Gastrocnemius medialis (tissue), 4 donors: ENCODE results near the gene ZDHHC12. TPM values are rescaled to one million over a fixed set of nuclear protein-coding genes. Genes with fewer than 3 reads are reported as not detected.
A peak's percentile ranks its signal among the peaks of the same experiment; 100 is the strongest.
"Not testable (repeated sequence)": the region's sequence is repeated elsewhere in the genome, so short reads cannot be mapped to it uniquely, and the experiment has no call there.

Experiments
- ATAC-seq, 2 donors: fragments of 150-250 bp; one replicate each; pipeline ENCODE4 v1.9.1; 2016
- DNase-seq, 2 donors: peaks; one replicate each; pipeline ENCODE4 v3.0.0-alpha.2; 2019
- H3K27ac ChIP-seq, 4 donors: fragments of 200-600 bp; sonication (generic); 1 replicate in 1 of 4; 2 replicates in 3 of 4; pipeline ENCODE4 v1.5.1; 2016 to 2018; ENCODE audit warnings: mild to moderate bottlenecking in 2 of 4, moderate library complexity in 1 of 4
- H3K27me3 ChIP-seq, 3 donors: fragments of 200-600 bp; sonication (generic) in 2 of 3; 1 replicate in 1 of 3; 2 replicates in 2 of 3; pipeline versions ENCODE4 v1.5.1 to v1.6.0; 2016 to 2019; ENCODE audit warnings: mild to moderate bottlenecking in 1 of 3, moderate library complexity in 1 of 3
- H3K36me3 ChIP-seq, 2 donors: fragments of 200-600 bp; sonication (generic) in 1 of 2; one replicate each; pipeline ENCODE4 v1.5.1; 2017 to 2018
- H3K4me1 ChIP-seq, 2 donors: fragments of 200-600 bp; sonication (generic) in 1 of 2; one replicate each; pipeline ENCODE4 v1.5.1; 2016 to 2017; ENCODE audit warnings: mild to moderate bottlenecking in 2 of 2
- H3K4me3 ChIP-seq, 4 donors: fragments of 200-600 bp; sonication (generic) in 3 of 4; 1 replicate in 1 of 4; 2 replicates in 3 of 4; pipeline ENCODE4 v1.5.1; 2016 to 2019; ENCODE audit warnings: mild to moderate bottlenecking in 2 of 4
- H3K9me3 ChIP-seq, 3 donors: fragments of 200-600 bp; sonication (generic) in 2 of 3; 1 replicate in 1 of 3; 2 replicates in 2 of 3; pipeline ENCODE4 v1.5.1; 2016 to 2019
- CTCF ChIP-seq, 5 experiments: fragments of 450-650 bp in 3 of 5; fragments of 200-600 bp in 2 of 5; sonication (generic) in 2 of 5; IDR thresholded peaks in 4 of 5; conservative IDR thresholded peaks in 1 of 5; 1 replicate in 4 of 5; 2 replicates in 1 of 5; pipeline ENCODE4 v1.5.1; 2016 to 2019; ENCODE audit warnings: antibody characterized with exemption in 5 of 5, mild to moderate bottlenecking in 3 of 5, moderate library complexity in 3 of 5
- POLR2A ChIP-seq, 2 donors: fragments of 450-650 bp; IDR thresholded peaks; one replicate each; pipeline ENCODE4 v1.6.1; 2017; ENCODE audit warnings: antibody characterized with exemption in 2 of 2, mild to moderate bottlenecking in 2 of 2, moderate library complexity in 2 of 2
- in situ Hi-C, 4 donors: fragments of 200-750 bp; cut with MboI; loops; one replicate each; pipeline versions ENCODE4 v1.15.0 to v1.8.0; 2017; ENCODE audit warnings: low sequenced_read_pairs in 4 of 4
- intact Hi-C: fragments of 100-400 bp; cut with DNase I; formaldehyde crosslinking; loops from one replicate; pipeline ENCODE4 v1.15.1; 2023; ENCODE audit warnings: low total_unique reads
- total RNA-seq, 4 donors: library from RNA; depleted of rRNA; stranded (reverse); fragments of >200 nt; gene quantifications; one replicate each; pipeline versions ENCODE4 v1.1.0 to v1.2.3, GENCODE V29; 2016

ZDHHC12 gene
- total RNA-seq, 4 donors from 2014 or later: 8.9 to 37.3 (median 31.0) TPM

- in situ Hi-C loops: no loop called here
- Histone ChIP-seq H3K27ac (no peak overlapping the region), H3K9me3 (no peaks in the 10 kb centered on the region), H3K4me1 (peaks cover 0 to 1% of the 10 kb centered on the region in 2 donors), H3K27me3 (no peaks in the 10 kb centered on the region), H3K4me3 (no peak overlapping the region), H3K36me3 (peaks cover 0 to 40% of the 10 kb centered on the region in 2 donors)
- intact Hi-C loops: no loop called here
- no peak for DNase-seq
- TF ChIP-seq CTCF (IDR thresholded peaks at IDR 0.05 in 4 of 5, conservative IDR thresholded peaks at IDR 0.05 in 1 of 5): no peak
- no peak for TF ChIP-seq POLR2A (IDR thresholded peaks at IDR 0.05)
- ATAC-seq: no peak
These were observed 26.8 kb downstream of the ZDHHC12 start for GRCh38 chr9:128696923-128697707.

- in situ Hi-C loops (no loop called here), intact Hi-C loops (no loop called here)
- H3K9me3 ChIP-seq: no peaks in the 10 kb centered on the region
- H3K27ac ChIP-seq: no peak overlapping the region
- H3K4me1 ChIP-seq: peaks cover 12 to 13% of the 10 kb centered on the region in 2 donors
- ATAC-seq (no peak), DNase-seq (no peak)
- no peak overlapping the region for H3K4me3 ChIP-seq
- peaks cover 0 to 48% of the 10 kb centered on the region in 2 donors for H3K36me3 ChIP-seq
- H3K27me3 ChIP-seq: no peaks in the 10 kb centered on the region
- TF ChIP-seq CTCF (IDR thresholded peaks at IDR 0.05 in 4 of 5, conservative IDR thresholded peaks at IDR 0.05 in 1 of 5) (no peak), POLR2A (IDR thresholded peaks at IDR 0.05) (no peak)
These were observed 29.6 kb downstream of the ZDHHC12 start for GRCh38 chr9:128694344-128694743.

- peaks cover 0 to 48% of the 10 kb centered on the region in 2 donors for H3K36me3 ChIP-seq
- in situ Hi-C loops, intact Hi-C loops, DNase-seq, H3K4me3 ChIP-seq, H3K9me3 ChIP-seq, H3K27ac ChIP-seq, ATAC-seq, H3K27me3 ChIP-seq: not testable (repeated sequence)
- H3K4me1 ChIP-seq: peaks cover 12 to 13% of the 10 kb centered on the region in 2 donors
These were observed 30.2 kb downstream of the ZDHHC12 start for GRCh38 chr9:128693738-128694137.

GRCh38 chr9:128690684-128691034 is 33.3 kb downstream of the ZDHHC12 start:
- Histone ChIP-seq H3K27ac (peak overlapping the region; percentile 66 to 90 (median 76)), H3K36me3 (peaks cover 0 to 39% of the 10 kb centered on the region in 2 donors), H3K9me3 (no peaks in the 10 kb centered on the region), H3K27me3 (no peaks in the 10 kb centered on the region), H3K4me3 (peak overlapping the region; percentile 54 to 71 (median 68)), H3K4me1 (peaks cover 12 to 19% of the 10 kb centered on the region in 2 donors)
- DNase-seq (no peak), ATAC-seq (no peak)
- TF ChIP-seq CTCF (IDR thresholded peaks at IDR 0.05 in 4 of 5, conservative IDR thresholded peaks at IDR 0.05 in 1 of 5): no peak
- TF ChIP-seq POLR2A (IDR thresholded peaks at IDR 0.05): no peak
- in situ Hi-C loops (no loop called here), intact Hi-C loops (no loop called here)

- peaks cover 0 to 36% of the 10 kb centered on the region in 2 donors for H3K36me3 ChIP-seq
- peak overlapping the region; percentile 66 to 90 (median 76) for H3K27ac ChIP-seq
- H3K4me3 ChIP-seq: peak overlapping the region; percentile 54 to 71 (median 68)
- no peaks in the 10 kb centered on the region for H3K9me3 ChIP-seq
- DNase-seq: no peak
- H3K27me3 ChIP-seq: no peaks in the 10 kb centered on the region
- in situ Hi-C loops: no loop called here
- TF ChIP-seq CTCF (IDR thresholded peaks at IDR 0.05 in 4 of 5, conservative IDR thresholded peaks at IDR 0.05 in 1 of 5): no peak
- TF ChIP-seq POLR2A (IDR thresholded peaks at IDR 0.05): no peak
- intact Hi-C loops: loop anchor here (1.0 to 2.0 kb wide), 5 partner anchors 12 to 138 kb away; partner anchors contain the start of genes DYNC2I2, PKN3, SPTAN1 and ZDHHC12
- ATAC-seq: peak in 1 of 2 donors; percentile 23
- H3K4me1 ChIP-seq: peaks cover 12 to 19% of the 10 kb centered on the region in 2 donors
These were observed 33.9 kb downstream of the ZDHHC12 start for GRCh38 chr9:128689820-128690683.
